GM12892 (cell line): ENCODE measurements around the gene OR51B6.
"Not testable (repeated sequence)": the region's sequence is repeated elsewhere in the genome, so short reads cannot be mapped to it uniquely, and the experiment has no call there.

Experiments used
- POLR2A ChIP-seq: IDR thresholded peaks from 2 replicates; pipeline ENCODE4 v1.6.1; 2011; ENCODE audit warnings: low read depth, low read length, control low read depth
- POLR2AphosphoS5 ChIP-seq: IDR thresholded peaks from 2 replicates; pipeline ENCODE4 v1.6.1; 2011; ENCODE audit warnings: low read depth, low read length, control low read depth
- TAF1 ChIP-seq: IDR thresholded peaks from 2 replicates; pipeline ENCODE4 v1.6.1; 2011; ENCODE audit warnings: low read depth, mild to moderate bottlenecking, control low read depth, low read length, borderline replicate concordance

- TF ChIP-seq POLR2AphosphoS5, POLR2A, TAF1: not testable (repeated sequence)
Measured at GRCh38 chr11:5356031-5356430, 4.7 kb downstream of the OR51B6 start.
